ENCODE results near the gene LY6G6C. TPM values are rescaled to one million over a fixed set of nuclear protein-coding genes. Genes with fewer than 3 reads are reported as not detected.
A peak's percentile ranks its signal among the peaks of the same experiment; 100 is the strongest.

LY6G6C gene
- total and polyA plus RNA-seq, 2 of the 13 experiments (the other 11 are each of a cell fraction or from before 2014, with no cell fraction given), result 0.15 TPM; not detected in 1

DNA sequence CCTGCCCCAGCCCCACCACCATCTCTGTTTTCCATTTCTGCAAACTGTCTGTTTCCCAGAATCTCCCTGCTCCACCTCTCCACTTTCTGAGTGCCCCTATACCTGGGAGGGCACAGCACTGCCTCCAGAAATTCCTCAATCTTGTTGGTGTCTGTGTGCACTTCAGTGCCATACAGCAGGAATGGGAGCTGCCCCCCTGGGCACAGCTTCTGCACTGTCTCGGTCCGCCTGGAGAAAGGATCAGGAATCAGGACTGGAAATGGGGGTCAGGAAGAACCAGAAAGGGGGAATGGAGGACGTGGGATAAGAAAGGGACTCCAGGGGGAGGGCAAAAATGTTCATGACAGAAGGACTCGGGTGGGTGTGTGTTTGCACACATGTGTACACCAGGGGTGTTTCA is 12.2 kb upstream of the LY6G6C start (continued):
- TF ChIP-seq, protein P1, sequence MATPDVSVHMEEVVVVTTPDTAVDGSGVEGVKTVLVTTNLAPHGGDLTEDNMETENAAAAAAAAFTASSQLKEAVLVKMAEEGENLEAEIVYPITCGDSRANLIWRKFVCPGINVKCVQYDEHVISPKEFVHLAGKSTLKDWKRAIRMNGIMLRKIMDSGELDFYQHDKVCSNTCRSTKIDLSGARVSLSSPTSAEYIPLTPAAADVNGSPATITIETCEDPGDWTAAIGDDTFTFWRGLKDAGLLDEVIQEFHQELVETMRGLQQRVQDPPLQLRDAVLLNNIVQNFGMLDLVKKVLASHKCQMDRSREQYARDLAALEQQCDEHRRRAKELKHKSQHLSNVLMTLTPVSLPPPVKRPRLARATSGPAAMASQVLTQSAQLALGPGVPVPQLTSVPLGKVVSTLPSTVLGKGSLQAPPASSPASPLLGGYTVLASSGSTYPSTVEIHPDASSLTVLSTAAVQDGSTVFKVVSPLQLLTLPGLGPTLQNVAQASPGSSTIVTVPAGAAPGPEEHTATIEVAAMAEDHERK (CRISPR knock-in tag; IDR thresholded peaks at IDR 0.05; ENCODE audit: low read depth), result no peak
- no peak for TF ChIP-seq RXRA (CRISPR knock-in tag; IDR thresholded peaks at IDR 0.05)
- TF ChIP-seq PHF8 (CRISPR knock-in tag; IDR thresholded peaks at IDR 0.05), result 0 out of 2 replicates have a peak, but pooled peaks have one; percentile 12
- TF ChIP-seq, protein P2, sequence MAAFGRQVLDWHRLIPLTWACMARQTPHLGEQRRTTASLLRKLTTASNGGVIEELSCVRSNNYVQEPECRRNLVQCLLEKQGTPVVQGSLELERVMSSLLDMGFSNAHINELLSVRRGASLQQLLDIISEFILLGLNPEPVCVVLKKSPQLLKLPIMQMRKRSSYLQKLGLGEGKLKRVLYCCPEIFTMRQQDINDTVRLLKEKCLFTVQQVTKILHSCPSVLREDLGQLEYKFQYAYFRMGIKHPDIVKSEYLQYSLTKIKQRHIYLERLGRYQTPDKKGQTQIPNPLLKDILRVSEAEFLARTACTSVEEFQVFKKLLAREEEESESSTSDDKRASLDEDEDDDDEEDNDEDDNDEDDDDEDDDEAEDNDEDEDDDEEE (CRISPR knock-in tag; IDR thresholded peaks at IDR 0.05), result no peak
- TF ChIP-seq, protein P3, sequence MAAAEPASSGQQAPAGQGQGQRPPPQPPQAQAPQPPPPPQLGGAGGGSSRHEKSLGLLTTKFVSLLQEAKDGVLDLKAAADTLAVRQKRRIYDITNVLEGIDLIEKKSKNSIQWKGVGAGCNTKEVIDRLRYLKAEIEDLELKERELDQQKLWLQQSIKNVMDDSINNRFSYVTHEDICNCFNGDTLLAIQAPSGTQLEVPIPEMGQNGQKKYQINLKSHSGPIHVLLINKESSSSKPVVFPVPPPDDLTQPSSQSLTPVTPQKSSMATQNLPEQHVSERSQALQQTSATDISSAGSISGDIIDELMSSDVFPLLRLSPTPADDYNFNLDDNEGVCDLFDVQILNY (CRISPR knock-in tag; conservative IDR thresholded peaks at IDR 0.05), result no peak
- TF ChIP-seq, protein P4, sequence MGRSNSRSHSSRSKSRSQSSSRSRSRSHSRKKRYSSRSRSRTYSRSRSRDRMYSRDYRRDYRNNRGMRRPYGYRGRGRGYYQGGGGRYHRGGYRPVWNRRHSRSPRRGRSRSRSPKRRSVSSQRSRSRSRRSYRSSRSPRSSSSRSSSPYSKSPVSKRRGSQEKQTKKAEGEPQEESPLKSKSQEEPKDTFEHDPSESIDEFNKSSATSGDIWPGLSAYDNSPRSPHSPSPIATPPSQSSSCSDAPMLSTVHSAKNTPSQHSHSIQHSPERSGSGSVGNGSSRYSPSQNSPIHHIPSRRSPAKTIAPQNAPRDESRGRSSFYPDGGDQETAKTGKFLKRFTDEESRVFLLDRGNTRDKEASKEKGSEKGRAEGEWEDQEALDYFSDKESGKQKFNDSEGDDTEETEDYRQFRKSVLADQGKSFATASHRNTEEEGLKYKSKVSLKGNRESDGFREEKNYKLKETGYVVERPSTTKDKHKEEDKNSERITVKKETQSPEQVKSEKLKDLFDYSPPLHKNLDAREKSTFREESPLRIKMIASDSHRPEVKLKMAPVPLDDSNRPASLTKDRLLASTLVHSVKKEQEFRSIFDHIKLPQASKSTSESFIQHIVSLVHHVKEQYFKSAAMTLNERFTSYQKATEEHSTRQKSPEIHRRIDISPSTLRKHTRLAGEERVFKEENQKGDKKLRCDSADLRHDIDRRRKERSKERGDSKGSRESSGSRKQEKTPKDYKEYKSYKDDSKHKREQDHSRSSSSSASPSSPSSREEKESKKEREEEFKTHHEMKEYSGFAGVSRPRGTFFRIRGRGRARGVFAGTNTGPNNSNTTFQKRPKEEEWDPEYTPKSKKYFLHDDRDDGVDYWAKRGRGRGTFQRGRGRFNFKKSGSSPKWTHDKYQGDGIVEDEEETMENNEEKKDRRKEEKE (IDR thresholded peaks at IDR 0.05), result no peak
- TF ChIP-seq, protein P5, sequence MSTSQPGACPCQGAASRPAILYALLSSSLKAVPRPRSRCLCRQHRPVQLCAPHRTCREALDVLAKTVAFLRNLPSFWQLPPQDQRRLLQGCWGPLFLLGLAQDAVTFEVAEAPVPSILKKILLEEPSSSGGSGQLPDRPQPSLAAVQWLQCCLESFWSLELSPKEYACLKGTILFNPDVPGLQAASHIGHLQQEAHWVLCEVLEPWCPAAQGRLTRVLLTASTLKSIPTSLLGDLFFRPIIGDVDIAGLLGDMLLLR (CRISPR knock-in tag; IDR thresholded peaks at IDR 0.05), result 0 out of 2 replicates have a peak, but pooled peaks have one; percentile 14
- TF ChIP-seq ZNF333 (CRISPR knock-in tag; IDR thresholded peaks at IDR 0.05; ENCODE audit: borderline replicate concordance), result no peak
- no peak for TF ChIP-seq SP5 (CRISPR knock-in tag; IDR thresholded peaks at IDR 0.05; ENCODE audit: borderline replicate concordance, low read depth)
- no peak for TF ChIP-seq FOXC1 (CRISPR knock-in tag; IDR thresholded peaks at IDR 0.05; ENCODE audit: borderline replicate concordance)
- TF ChIP-seq, protein P6, sequence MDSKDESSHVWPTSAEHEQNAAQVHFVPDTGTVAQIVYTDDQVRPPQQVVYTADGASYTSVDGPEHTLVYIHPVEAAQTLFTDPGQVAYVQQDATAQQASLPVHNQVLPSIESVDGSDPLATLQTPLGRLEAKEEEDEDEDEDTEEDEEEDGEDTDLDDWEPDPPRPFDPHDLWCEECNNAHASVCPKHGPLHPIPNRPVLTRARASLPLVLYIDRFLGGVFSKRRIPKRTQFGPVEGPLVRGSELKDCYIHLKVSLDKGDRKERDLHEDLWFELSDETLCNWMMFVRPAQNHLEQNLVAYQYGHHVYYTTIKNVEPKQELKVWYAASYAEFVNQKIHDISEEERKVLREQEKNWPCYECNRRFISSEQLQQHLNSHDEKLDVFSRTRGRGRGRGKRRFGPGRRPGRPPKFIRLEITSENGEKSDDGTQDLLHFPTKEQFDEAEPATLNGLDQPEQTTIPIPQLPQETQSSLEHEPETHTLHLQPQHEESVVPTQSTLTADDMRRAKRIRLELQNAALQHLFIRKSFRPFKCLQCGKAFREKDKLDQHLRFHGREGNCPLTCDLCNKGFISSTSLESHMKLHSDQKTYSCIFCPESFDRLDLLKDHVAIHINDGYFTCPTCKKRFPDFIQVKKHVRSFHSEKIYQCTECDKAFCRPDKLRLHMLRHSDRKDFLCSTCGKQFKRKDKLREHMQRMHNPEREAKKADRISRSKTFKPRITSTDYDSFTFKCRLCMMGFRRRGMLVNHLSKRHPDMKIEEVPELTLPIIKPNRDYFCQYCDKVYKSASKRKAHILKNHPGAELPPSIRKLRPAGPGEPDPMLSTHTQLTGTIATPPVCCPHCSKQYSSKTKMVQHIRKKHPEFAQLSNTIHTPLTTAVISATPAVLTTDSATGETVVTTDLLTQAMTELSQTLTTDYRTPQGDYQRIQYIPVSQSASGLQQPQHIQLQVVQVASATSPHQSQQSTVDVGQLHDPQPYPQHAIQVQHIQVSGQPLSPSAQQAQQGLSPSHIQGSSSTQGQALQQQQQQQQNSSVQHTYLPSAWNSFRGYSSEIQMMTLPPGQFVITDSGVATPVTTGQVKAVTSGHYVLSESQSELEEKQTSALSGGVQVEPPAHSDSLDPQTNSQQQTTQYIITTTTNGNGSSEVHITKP (CRISPR knock-in tag; IDR thresholded peaks at IDR 0.05; ENCODE audit: low read depth), result no peak
- TF ChIP-seq, protein P7, sequence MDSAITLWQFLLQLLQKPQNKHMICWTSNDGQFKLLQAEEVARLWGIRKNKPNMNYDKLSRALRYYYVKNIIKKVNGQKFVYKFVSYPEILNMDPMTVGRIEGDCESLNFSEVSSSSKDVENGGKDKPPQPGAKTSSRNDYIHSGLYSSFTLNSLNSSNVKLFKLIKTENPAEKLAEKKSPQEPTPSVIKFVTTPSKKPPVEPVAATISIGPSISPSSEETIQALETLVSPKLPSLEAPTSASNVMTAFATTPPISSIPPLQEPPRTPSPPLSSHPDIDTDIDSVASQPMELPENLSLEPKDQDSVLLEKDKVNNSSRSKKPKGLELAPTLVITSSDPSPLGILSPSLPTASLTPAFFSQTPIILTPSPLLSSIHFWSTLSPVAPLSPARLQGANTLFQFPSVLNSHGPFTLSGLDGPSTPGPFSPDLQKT (CRISPR knock-in tag; IDR thresholded peaks at IDR 0.05; ENCODE audit: borderline replicate concordance), result no peak
- TF ChIP-seq ISX (CRISPR knock-in tag; conservative IDR thresholded peaks at IDR 0.05), result no peak
- 0 out of 2 replicates have a peak, but pooled peaks have one; percentile 24 for TF ChIP-seq ZNF724P (CRISPR knock-in tag; IDR thresholded peaks at IDR 0.05; ENCODE audit: borderline replicate concordance)
- no peak for TF ChIP-seq RCOR2 (CRISPR knock-in tag; IDR thresholded peaks at IDR 0.05)
- TF ChIP-seq SMARCC2 (IDR thresholded peaks at IDR 0.05), result no peak

All from HepG2 (cell line).